ENCODE data around the gene BPIFA2.

DNA sequence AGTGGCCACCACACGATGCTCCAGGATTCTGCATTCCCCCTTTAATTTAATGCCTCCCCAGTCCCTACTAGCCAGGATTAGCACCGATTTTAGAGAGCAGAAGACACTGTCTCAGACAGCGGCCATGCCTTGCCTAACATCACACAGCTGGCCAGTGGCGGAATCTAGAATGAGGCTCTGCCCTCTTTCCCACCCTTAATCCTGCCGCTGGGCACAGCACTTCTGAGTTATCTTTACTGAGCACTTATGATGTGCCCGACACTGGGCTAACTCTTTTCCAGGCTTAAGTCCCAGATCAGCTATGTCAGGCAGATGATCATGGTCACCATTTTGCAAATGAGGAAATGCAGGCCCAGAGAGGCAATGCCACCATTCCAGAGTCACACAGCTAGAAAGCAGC, 5.6 kb upstream of the BPIFA2 start:
- TF ChIP-seq, protein P1, sequence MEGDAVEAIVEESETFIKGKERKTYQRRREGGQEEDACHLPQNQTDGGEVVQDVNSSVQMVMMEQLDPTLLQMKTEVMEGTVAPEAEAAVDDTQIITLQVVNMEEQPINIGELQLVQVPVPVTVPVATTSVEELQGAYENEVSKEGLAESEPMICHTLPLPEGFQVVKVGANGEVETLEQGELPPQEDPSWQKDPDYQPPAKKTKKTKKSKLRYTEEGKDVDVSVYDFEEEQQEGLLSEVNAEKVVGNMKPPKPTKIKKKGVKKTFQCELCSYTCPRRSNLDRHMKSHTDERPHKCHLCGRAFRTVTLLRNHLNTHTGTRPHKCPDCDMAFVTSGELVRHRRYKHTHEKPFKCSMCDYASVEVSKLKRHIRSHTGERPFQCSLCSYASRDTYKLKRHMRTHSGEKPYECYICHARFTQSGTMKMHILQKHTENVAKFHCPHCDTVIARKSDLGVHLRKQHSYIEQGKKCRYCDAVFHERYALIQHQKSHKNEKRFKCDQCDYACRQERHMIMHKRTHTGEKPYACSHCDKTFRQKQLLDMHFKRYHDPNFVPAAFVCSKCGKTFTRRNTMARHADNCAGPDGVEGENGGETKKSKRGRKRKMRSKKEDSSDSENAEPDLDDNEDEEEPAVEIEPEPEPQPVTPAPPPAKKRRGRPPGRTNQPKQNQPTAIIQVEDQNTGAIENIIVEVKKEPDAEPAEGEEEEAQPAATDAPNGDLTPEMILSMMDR (IDR thresholded peaks at IDR 0.05 in 2 of 3, conservative IDR thresholded peaks at IDR 0.05 in 1 of 3; ENCODE audit: control insufficient read depth in 2 of 3, extremely low read depth in 1 of 3, insufficient read depth in 1 of 3, low read depth in 3 of 3, low read length in 3 of 3) = no peak
- TF ChIP-seq TCF7 (IDR thresholded peaks at IDR 0.05; ENCODE audit: borderline replicate concordance) (no peak), CREB1 (IDR thresholded peaks at IDR 0.05; ENCODE audit: low read depth) (no peak), KAT2A (conservative IDR thresholded peaks at IDR 0.05; ENCODE audit: control insufficient read depth, low read depth, low read length) (no peak), EGR1 (IDR thresholded peaks at IDR 0.05; ENCODE audit: borderline replicate concordance in 1 of 2, low read depth in 2 of 2, low read length in 2 of 2) (no peak), EZH2 (IDR thresholded peaks at IDR 0.05; ENCODE audit: borderline replicate concordance, control insufficient read depth, low read depth, low read length) (no peak), POLR2AphosphoS2 (IDR thresholded peaks at IDR 0.05; ENCODE audit: low read depth, low read length) (no peak), ZNF622 (IDR thresholded peaks at IDR 0.05) (no peak), SREBF2 (IDR thresholded peaks at IDR 0.05; ENCODE audit: low read length) (no peak), EP300 (IDR thresholded peaks at IDR 0.05; ENCODE audit: borderline replicate concordance in 1 of 2, control insufficient read depth in 1 of 2, low read depth in 2 of 2, low read length in 2 of 2) (no peak), BHLHE40 (IDR thresholded peaks at IDR 0.05; ENCODE audit: borderline replicate concordance in 1 of 2, low read depth in 2 of 2, low read length in 1 of 2) (no peak), IRF4 (IDR thresholded peaks at IDR 0.05; ENCODE audit: low read depth, low read length) (no peak), CEBPB (IDR thresholded peaks at IDR 0.05; ENCODE audit: borderline replicate concordance in 1 of 2, low read depth in 2 of 2, low read length in 2 of 2) (no peak)
- TF ChIP-seq, protein P2, sequence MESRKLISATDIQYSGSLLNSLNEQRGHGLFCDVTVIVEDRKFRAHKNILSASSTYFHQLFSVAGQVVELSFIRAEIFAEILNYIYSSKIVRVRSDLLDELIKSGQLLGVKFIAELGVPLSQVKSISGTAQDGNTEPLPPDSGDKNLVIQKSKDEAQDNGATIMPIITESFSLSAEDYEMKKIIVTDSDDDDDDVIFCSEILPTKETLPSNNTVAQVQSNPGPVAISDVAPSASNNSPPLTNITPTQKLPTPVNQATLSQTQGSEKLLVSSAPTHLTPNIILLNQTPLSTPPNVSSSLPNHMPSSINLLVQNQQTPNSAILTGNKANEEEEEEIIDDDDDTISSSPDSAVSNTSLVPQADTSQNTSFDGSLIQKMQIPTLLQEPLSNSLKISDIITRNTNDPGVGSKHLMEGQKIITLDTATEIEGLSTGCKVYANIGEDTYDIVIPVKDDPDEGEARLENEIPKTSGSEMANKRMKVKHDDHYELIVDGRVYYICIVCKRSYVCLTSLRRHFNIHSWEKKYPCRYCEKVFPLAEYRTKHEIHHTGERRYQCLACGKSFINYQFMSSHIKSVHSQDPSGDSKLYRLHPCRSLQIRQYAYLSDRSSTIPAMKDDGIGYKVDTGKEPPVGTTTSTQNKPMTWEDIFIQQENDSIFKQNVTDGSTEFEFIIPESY (IDR thresholded peaks at IDR 0.05) = no peak
